ENCODE data around the gene ACP5. TPM values are rescaled to one million over a fixed set of nuclear protein-coding genes. Genes with fewer than 3 reads are reported as not detected.

Gene ACP5
- polyA plus RNA-seq, 1 donor (not counting 4 experiments of a cell fraction or from before 2014, with no cell fraction given) = 15.0 TPM

DNA sequence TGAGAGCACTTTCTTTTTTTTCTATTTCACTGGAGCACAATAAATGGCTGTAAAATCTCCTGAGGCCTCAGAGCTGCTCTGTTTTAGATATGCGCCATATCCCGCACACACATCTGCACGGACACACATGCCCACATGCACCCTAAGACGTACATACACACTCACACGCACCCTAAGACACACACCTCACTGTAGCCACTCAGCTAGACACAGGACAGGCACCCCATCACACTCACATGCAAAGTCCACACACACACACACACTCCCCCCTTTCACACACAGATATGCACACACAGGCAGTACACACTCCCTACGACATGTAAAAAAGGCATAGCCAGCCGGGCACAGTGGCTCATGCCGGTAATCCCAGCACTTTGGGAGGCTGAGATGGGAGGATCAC lies 27.2 kb downstream of the ACP5 start:
- no peak overlapping the region for H3K27ac ChIP-seq (ENCODE audit: control insufficient read depth, insufficient read depth, low read length)
- dilution Hi-C loops (cut with MboI; ENCODE audit: extremely low pct_ligation_motif_present, low sequenced_read_pairs) = no loop called here
- H3K36me3 ChIP-seq (ENCODE audit: control insufficient read depth in 2 of 2, extremely low read depth in 1 of 2, insufficient read depth in 2 of 2, low read length in 2 of 2) = peaks cover 7 to 15% of the 10 kb centered on the region in 2 experiments
- H3K27me3 ChIP-seq (ENCODE audit: control insufficient read depth, extremely low read depth, insufficient read depth, low read length) = no peaks in the 10 kb centered on the region
- no peak overlapping the region for H3K4me2 ChIP-seq (ENCODE audit: control insufficient read depth, extremely low read depth, insufficient read depth, low read depth, low read length)
- H4K20me1 ChIP-seq (ENCODE audit: control insufficient read depth, extremely low read depth, insufficient read depth, low read length) = peaks cover 2% of the 10 kb centered on the region
- H3K9me1 ChIP-seq (ENCODE audit: control insufficient read depth, extremely low read depth, insufficient read depth, low read length) = no peaks in the 10 kb centered on the region
- H3K4me3 ChIP-seq (ENCODE audit: control insufficient read depth in 2 of 3, extremely low read depth in 1 of 3, insufficient read depth in 2 of 3, low read depth in 1 of 3, low read length in 3 of 3) = no peak overlapping the region
- H3K79me2 ChIP-seq (ENCODE audit: control insufficient read depth, insufficient read depth, low read length) = peaks cover 4% of the 10 kb centered on the region
- peaks cover 7% of the 10 kb centered on the region for H3K4me1 ChIP-seq (ENCODE audit: control insufficient read depth, extremely low read depth, insufficient read depth, low read length)
- TF ChIP-seq, protein P1, sequence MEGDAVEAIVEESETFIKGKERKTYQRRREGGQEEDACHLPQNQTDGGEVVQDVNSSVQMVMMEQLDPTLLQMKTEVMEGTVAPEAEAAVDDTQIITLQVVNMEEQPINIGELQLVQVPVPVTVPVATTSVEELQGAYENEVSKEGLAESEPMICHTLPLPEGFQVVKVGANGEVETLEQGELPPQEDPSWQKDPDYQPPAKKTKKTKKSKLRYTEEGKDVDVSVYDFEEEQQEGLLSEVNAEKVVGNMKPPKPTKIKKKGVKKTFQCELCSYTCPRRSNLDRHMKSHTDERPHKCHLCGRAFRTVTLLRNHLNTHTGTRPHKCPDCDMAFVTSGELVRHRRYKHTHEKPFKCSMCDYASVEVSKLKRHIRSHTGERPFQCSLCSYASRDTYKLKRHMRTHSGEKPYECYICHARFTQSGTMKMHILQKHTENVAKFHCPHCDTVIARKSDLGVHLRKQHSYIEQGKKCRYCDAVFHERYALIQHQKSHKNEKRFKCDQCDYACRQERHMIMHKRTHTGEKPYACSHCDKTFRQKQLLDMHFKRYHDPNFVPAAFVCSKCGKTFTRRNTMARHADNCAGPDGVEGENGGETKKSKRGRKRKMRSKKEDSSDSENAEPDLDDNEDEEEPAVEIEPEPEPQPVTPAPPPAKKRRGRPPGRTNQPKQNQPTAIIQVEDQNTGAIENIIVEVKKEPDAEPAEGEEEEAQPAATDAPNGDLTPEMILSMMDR (optimal IDR thresholded peaks at IDR 0.05 in 1 of 3, IDR thresholded peaks at IDR 0.05 in 1 of 3, conservative IDR thresholded peaks at IDR 0.05 in 1 of 3; ENCODE audit: extremely low read depth in 1 of 3, insufficient read depth in 2 of 3, low read length in 3 of 3) = no peak
- no peak for TF ChIP-seq EZH2 (IDR thresholded peaks at IDR 0.05; ENCODE audit: low read length)
- FAIRE-seq (no peak), DNase-seq (ENCODE audit: low read depth, low spot score) (no peak)
- no peaks in the 10 kb centered on the region for H3K9me3 ChIP-seq (ENCODE audit: control insufficient read depth, low read depth, low read length)
- no peak overlapping the region for H3K9ac ChIP-seq (ENCODE audit: control insufficient read depth, extremely low read depth, insufficient read depth, low read length)
- H2AFZ ChIP-seq (ENCODE audit: control insufficient read depth, low read length) = no peak overlapping the region

DNA sequence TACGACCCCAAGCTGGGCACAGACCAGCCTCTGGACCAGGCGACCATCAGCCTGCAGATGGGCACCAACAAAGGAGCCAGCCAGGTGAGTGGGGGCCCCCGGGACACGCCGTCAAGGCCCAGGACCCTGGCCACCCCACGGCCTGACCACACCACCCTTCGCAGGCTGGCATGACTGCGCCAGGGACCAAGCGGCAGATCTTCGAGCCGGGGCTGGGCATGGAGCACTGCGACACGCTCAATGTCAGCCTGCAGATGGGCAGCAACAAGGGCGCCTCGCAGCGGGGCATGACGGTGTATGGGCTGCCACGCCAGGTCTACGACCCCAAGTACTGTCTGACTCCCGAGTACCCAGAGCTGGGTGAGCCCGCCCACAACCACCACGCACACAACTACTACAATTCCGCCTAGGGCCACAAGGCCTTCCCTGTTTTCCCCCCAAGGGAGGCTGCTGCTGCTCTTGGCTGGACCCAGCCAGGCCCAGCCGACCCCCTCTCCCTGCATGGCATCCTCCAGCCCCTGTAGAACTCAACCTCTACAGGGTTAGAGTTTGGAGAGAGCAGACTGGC lies 28.0 kb downstream of the ACP5 start:
- DNase-seq (ENCODE audit: low read depth, low spot score) (no peak), FAIRE-seq (no peak)
- dilution Hi-C loops (cut with MboI; ENCODE audit: extremely low pct_ligation_motif_present, low sequenced_read_pairs) = no loop called here
- no peak overlapping the region for H3K27ac ChIP-seq (ENCODE audit: control insufficient read depth, insufficient read depth, low read length)
- peaks cover 2% of the 10 kb centered on the region for H4K20me1 ChIP-seq (ENCODE audit: control insufficient read depth, extremely low read depth, insufficient read depth, low read length)
- H3K9ac ChIP-seq (ENCODE audit: control insufficient read depth, extremely low read depth, insufficient read depth, low read length) = no peak overlapping the region
- H3K9me3 ChIP-seq (ENCODE audit: control insufficient read depth, low read depth, low read length) = no peaks in the 10 kb centered on the region
- no peak overlapping the region for H3K4me3 ChIP-seq (ENCODE audit: control insufficient read depth in 2 of 3, extremely low read depth in 1 of 3, insufficient read depth in 2 of 3, low read depth in 1 of 3, low read length in 3 of 3)
- TF ChIP-seq EZH2 (IDR thresholded peaks at IDR 0.05; ENCODE audit: low read length) = no peak
- TF ChIP-seq, protein P1 (optimal IDR thresholded peaks at IDR 0.05 in 1 of 3, IDR thresholded peaks at IDR 0.05 in 1 of 3, conservative IDR thresholded peaks at IDR 0.05 in 1 of 3; ENCODE audit: extremely low read depth in 1 of 3, insufficient read depth in 2 of 3, low read length in 3 of 3) = no peak
- peaks cover 2% of the 10 kb centered on the region for H3K79me2 ChIP-seq (ENCODE audit: control insufficient read depth, insufficient read depth, low read length)
- H3K4me1 ChIP-seq (ENCODE audit: control insufficient read depth, extremely low read depth, insufficient read depth, low read length) = peaks cover 7% of the 10 kb centered on the region
- peaks cover 7 to 15% of the 10 kb centered on the region in 2 experiments for H3K36me3 ChIP-seq (ENCODE audit: control insufficient read depth in 2 of 2, extremely low read depth in 1 of 2, insufficient read depth in 2 of 2, low read length in 2 of 2)
- no peak overlapping the region for H2AFZ ChIP-seq (ENCODE audit: control insufficient read depth, low read length)
- no peaks in the 10 kb centered on the region for H3K27me3 ChIP-seq (ENCODE audit: control insufficient read depth, extremely low read depth, insufficient read depth, low read length)
- H3K9me1 ChIP-seq (ENCODE audit: control insufficient read depth, extremely low read depth, insufficient read depth, low read length) = no peaks in the 10 kb centered on the region
- H3K4me2 ChIP-seq (ENCODE audit: control insufficient read depth, extremely low read depth, insufficient read depth, low read depth, low read length) = no peak overlapping the region

Measured in keratinocyte (primary cell).